ENCODE data around the gene KIF26B.
"Not testable (repeated sequence)": the region's sequence is repeated elsewhere in the genome, so short reads cannot be mapped to it uniquely, and the experiment has no call there.

KIF26B gene

DNA sequence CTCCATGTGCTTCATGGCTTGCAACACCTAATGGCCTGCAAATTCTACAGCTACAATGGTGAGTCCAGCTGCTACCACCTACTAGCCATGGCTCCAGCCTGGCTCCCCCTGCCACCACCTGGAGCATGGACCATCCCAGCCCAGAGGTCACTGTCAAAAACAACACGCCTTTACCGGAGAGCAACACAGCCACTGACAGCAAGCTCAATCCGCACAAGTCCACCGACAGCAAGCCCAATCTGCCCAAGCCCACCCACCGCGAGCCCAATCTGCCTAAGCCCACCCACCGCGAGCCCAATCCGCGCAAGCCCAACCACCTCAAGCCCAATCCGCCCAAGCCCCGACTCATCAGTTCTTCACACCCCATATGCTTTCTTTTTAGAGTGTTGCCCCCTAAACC, 128.2 kb downstream of the KIF26B start:
- DNase-seq (ENCODE audit: low spot score), result no peak

DNA sequence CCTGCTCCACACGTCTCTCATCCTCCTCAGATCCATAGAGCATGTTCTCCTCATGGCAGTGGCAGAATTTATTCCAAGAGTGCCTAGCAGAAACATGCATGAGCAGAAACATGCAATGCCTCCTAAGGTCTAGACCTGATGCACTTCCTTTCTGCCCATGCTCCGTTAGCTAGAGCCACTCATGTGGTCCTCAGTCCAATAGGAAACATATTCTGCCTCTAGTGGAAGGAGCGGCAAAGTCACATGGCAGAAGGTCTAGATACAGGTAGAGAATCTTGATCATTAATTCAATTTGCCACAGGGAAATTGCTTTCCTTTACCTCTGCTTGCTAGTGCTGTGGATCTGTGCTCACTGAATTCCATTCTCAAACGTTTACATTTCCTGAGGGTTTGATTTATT, 130.4 kb downstream of the KIF26B start:
- no peak for DNase-seq (ENCODE audit: low spot score)

DNA sequence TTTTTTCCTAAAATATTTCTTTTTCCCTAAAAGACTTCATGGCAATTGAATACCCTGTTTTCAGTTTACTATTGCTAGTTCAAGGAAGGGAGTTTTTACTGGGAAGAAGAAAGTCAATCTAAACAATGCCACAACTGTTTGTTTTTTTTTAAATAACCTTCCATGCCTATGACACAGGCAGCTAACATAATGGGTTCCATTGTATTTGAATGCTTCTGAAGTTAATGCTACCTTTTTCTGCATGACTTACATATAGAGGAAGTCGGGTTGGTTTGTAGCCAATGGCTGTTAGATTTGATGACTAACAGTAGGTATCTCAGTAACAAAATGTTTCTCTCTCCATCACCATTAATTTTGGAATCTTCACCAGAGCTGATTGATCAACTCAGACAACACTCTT, 134.0 kb downstream of the KIF26B start:
- DNase-seq (ENCODE audit: low spot score), result no peak

DNA sequence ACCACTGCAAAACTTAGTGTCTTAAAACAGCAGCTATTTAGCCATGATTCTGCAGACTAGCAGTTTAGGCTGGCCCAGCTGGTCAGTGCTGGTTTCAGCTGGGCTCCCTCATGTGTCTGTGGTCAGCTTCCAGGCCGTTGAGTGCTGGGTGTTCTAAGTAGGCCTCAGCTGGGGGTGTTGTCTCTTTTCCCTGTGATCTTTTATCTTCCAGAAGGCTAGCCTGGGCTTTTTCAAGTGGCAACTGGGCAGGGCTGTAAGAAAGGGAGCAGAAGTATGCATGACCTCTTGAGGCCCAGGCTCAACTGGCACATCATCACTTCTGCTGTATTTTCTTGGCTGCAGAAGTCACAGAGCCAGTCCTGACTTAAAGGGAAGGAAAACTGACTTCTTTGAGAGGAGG, 136.1 kb downstream of the KIF26B start:
- no peak for DNase-seq (ENCODE audit: low spot score)

DNA sequence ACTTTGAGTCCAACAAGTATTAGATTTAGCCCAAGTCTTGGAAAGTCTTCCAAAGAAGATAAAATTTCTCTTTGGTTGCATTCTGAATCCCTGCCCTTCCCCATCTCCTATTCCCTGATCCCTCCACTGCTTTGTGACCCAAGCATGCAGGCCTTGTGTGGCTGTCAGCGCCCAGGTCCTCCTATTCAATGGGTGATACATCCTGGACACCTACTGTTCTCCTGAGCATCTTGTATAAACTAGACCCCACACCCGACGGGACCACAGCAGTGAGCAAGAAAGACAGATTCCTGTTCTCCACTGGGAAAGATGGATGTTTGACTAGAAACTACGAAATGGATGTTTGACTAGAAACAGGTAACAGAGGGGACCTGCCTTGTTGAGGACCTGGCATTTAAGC, 136.6 kb downstream of the KIF26B start:
- DNase-seq (ENCODE audit: low spot score), result no peak

DNA sequence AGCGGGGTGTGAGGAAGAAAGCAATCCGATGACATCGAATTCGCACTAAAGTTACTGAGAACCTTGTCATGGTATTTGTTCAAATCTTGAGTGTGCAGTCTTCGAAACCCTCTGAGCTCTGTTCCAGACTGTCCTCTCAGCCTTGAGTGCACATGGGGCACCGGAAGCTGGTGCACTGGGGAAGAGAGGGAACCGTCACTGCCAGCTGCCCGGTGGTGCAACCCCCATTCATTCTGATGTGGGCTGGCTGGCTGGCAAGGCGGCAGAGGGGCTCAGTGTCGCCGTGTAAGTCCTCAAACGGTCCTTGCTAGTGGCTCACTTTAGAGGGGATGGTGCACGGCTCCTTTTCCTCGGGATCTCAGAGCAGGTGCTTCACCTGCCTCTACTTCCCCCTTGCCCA, 137.4 kb downstream of the KIF26B start:
- no peak for DNase-seq (ENCODE audit: low spot score)

DNA sequence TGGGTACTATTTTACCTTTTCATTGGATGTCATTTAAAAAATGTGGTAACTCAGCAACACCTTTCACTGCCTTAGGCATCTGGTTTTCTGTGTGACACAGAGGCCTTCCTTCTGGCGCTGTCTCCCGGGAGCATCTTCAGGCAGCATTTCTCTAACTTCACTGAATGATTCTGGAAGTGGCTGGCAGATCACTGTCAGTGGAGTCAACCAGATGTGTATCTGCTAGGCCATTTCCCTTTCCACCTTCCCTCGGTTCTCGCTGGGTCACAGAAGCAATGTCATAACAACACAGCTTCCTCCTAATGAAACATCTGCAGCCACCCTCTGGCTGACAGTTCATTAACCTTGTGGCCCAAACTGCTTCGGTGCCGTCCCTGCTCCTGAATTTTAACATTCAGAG, 137.8 kb downstream of the KIF26B start:
- DNase-seq (ENCODE audit: low spot score), result no peak

DNA sequence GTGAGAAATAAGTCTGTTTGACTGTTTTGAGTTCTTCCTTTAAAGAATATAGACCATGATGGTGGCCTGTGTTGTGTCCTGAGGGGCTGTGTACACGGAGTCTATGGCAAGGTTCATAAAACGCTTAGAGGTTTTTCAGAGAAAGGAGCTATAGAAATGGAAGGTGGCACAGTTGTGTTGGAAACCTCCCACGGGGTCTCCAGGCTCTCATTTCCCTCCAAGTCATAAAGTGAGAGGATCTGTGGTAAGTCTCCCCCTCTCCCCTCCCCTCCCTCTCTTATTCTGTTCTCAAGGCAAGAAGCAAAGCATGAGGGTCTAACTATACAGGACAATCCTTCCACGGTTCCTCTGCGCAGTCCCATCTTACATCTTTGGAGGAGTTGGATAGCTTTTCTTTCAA, 139.2 kb downstream of the KIF26B start:
- no peak for DNase-seq (ENCODE audit: low spot score)

DNA sequence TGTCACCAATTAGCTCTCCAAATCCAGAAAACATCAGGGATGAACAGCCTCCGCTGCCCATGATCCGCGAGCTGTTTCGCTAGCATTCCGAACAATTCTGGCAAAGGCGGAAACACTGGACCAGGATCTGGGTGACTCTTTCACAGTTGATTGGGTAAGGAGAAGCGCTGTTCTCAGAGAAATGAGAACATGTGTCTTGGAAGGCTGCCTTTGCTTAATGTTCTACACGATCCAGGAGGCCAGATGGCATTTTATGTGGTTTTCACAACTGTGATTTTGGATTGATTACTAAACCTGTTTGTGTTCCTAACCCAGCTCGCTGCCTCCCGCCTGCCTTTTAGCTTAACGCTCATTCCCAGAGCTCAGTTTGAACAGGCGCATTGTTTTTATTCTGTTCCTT, 144.0 kb downstream of the KIF26B start:
- no peak for DNase-seq (ENCODE audit: low spot score)

DNA sequence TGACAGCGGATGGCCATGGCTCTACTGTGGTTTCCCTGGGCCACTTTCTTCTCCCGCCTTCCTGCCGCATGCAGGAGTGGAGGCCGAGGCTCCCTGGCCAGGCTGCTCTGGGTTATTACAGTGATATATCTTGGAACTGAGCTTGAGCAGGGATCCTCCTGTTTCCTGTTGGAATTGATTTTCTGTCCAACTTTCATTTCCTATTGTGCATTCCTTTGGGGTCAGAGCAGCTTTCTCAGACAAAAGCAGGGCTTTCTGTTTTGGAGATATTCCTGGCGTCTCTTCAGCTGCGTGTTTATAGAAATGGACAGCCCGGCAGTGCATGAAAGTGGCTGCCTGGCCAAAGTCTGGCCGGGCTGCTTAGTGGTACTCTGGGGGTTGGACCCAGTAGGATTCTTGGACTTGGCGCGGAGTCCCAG, 146.4 kb downstream of the KIF26B start:
- no peak for DNase-seq (ENCODE audit: low spot score)

DNA sequence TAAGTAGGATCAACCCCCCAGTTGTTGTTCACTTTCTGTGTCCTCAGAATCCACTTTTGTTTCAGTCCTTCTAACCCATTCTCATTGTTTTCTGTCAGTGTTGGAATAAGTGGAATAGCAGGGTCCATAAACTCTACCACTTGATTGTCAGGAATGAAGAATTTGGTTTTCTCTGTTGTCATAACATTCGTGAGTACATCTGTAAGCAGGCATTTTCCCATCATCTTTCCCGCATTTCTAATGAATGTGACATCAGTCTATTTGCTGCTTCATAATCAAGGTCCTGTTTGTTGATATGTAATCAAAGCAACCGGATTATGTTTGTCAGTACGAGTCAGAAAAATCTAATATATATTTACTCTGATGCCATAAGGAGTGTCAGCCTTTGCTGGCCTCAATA, 147.1 kb downstream of the KIF26B start:
- no peak for DNase-seq (ENCODE audit: low spot score)

DNA sequence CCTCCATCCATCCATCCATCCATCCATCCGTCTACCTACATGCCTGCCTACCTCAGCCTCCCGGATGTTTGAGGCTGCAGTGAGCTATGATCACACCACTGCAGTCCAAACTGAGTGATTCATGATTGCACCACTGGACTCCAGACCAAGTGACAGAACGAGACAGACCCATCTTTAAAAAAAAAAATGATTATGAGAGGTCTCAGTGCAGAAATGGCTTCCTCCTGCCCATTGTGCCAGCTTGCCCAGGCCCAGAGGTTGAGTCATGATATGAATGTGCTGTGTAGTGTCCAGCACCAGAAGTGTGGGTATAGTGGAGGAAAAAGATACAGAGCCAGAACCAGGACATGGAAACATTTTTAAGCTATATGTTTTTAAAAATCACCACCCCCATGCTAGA, 149.9 kb downstream of the KIF26B start:
- no peak for DNase-seq (ENCODE audit: low spot score)

DNA sequence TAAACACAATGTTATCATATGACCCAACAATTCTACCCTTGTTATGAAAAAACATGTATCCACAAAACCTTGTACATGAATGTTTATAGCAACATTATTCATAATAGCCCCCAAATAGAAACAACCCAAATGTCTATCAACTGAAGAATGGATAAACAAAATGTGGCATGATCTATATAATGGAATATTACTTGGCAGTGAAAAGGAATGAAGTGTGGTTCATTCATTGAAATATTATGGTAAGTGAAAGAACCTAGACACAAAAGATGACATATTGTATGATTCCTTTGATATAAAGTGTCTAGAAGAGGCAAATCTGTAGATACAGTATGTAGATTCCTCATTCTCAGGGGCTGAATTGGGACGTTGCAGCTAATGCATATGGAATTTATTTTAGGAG, 151.2 kb downstream of the KIF26B start:
- DNase-seq (ENCODE audit: low spot score), result no peak

DNA sequence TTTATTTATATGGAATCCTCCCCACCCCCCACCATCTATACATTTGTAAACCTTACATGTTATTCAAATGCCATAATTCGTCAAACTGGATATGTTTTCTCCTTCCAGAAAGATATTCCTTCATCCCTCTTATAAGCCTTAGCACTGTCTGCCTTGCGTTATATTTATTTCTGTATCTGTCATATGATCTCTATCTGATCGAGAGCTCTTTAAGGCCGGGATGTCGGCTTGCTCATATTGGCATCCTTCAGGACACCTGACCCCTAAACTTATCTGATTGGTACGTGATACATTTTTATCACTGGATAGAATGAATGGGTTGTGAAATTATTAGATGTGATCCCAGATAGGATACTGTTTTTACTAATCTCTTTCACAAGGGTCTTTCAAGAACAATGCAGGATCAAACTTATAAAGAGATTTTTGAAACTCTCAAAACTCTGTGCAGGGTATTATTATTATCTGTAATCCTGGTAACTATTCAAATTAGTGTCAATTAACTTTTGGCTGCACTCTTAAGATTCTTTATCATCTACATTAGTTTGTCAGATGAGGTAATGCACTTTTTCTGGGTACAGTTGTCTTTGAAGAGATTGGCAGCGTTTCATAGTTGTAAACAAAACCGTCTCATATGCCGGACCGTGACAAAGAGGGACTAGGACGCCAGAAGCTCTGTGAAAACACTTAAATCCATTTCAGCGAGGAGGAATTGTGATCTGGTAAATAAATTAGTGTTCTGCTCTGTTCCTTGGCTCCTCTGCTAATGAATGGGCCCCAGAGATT, 152.0 kb downstream of the KIF26B start:
- no peak for DNase-seq (ENCODE audit: low spot score)

DNA sequence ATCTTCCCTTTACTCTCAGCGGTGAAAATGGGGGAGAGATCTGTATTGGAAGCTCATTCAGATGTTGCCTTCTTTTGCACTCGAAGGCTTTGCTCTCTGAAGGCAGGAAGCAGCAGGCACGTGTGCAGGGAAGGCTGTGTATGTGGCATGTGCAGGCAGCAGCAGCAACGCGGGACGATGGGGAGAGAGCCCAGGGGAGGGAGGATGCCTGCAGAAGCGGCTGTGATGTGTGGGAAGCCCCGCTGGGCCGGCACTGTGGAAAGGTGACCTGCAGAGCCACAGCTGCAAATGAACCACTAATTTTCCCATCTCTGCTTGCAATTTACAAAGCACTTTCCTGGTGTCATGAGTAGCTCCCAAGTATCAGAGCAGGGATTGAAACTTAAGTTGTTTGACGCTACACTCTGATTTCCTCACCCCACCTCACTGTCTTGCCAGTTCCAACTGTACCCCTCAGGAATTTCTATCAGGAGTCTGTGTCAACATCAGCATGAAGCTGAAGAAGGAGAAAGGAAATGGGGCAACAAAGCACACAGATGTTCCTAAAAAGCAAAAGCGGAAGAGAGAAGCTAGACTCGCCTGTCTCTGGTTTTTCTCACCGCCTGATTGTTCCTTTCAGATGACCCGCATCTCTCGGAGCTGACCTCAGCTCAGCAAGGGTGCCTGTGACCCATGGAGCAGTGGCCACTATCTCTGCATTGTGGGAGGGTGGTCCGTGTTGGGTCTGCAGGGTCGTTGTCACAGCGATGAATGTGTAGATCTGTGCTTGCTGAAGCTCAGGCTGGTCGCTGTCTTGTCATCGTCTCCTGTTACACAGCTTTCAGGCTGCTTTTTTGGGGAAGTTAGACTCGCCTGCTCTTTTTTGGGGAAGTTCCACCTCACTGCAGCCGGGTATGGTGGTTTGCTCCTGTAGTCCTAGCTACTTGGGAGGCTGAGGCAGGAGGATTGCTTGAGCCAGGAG, 156.1 kb downstream of the KIF26B start:
- peak; percentile 11 for DNase-seq (ENCODE audit: low spot score)

DNA sequence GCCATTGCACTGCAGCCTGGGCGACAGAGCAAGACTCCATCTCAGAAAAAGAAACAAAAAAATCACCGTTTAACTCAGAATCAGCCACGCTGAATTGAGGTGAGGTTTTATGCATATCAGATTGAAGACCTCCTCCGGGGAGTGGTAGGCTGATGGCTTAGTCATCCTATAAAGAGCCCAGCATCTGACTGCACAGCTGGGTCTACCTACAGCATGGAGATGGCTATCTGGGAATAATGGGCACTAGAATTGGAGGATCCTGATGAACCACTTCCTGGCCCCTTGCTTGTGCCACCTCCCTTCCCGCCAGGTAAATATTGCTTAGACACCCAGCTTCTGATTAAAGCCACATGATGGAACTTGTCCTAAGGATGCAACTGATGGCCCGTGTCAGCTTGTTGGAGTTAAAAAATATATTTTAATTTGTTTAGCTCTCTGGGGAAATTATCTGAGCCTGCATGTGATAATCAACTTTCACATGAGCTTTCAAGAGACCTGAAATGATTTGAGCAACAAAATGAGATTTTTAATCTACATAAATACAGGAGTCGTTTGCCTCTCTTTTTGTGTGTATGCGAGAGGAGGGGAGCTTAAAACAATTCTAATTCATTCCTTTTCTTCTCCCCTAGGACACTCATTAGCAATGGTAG, 157.2 kb downstream of the KIF26B start:
- DNase-seq (ENCODE audit: low spot score), result no peak

DNA sequence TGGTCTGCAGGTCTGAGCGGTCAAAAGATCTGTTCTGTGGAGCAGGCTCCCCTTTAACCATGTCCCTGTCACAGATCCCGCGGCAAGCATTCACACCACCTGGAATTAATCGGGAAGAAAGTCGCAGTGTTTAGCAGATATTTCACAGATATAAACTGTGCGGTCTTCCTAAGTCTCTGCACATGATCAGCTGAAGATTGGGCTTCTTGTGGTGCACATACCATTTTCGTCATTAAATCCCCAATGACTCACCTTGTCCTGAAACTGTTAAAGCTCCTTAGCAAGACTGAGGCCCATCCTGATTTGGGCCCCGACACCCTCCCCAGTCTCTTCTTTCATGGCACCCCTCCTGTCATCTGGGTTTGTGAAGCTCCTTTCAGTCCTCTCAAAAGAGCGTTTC, 158.8 kb downstream of the KIF26B start:
- no peak for DNase-seq (ENCODE audit: low spot score)

DNA sequence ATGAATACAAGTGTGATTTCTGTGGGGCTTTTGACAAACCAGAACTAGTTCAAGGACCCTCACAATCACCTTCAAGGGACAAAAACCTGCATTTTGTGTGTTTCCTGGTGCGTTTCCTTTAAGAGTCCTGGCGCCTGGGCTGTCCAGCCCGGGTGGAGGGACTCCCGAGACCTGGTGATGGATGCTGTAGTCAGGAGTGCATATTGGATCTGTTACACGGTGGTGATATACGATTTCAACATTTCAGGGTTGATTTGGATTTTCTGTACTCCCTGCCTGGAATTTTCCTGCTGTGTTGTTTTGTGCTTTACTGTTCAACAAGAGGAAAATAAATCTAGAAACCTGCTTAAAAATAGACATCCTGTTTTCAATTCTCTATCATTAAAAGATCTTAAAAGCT, 162.0 kb downstream of the KIF26B start:
- DNase-seq (ENCODE audit: low spot score), result no peak

DNA sequence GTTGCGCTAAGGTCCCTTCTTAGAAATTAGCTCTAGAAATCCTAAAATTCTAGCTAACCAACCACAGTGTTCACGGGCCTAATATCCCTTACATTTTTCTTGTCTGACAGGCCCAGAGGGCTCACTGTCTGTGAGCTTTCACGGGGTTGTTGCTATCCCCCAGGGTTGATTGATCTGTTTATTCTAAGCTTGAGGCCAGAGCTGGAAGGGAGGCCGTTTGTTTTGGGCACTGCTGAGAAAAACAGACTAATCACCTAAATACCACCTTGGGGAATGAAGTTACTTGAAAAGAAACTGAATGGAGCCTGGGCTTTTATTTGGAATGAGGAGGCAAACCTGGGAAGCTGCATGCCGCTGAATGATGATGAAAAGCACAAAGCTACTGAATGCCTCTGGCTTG, 162.4 kb downstream of the KIF26B start:
- no peak for DNase-seq (ENCODE audit: low spot score)

DNA sequence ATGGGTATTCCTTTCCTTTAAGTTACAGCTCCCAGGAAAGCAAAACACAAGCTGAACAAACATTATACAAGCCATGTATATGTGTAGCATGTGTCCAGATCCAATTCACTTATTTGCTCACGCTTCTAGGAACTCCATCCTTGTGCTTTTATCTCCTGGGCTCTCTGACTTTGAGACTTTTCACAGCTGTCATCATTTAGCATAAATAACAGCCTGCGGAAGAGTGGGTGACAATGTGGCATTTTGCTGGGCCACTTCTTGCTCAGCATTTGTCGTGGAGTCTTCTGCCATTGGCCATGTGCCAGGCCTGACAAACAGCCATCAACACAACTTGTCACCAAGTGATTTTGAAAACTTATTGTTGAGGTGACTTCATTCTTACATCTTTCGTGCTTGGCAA, 164.3 kb downstream of the KIF26B start:
- DNase-seq (ENCODE audit: low spot score), result no peak

DNA sequence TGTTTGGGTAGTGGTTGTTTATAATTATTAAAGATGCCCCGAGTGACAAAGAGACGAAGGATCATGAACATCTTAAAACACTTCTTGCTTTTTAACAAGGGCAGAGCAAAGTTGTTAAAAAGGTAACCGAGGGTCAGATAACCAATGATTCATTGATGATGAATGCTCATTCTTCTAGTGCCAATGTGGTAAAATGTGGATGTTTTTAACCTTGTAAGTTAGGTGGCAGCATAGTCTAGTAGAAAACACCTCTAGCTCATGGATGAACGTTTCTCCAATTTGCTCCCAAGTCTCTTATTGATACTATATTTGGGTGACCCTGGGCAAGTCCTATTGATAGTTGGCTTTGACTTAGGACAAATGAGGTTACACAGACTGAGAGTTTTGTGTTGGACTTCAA, 167.9 kb downstream of the KIF26B start:
- DNase-seq (ENCODE audit: low spot score), result no peak

DNA sequence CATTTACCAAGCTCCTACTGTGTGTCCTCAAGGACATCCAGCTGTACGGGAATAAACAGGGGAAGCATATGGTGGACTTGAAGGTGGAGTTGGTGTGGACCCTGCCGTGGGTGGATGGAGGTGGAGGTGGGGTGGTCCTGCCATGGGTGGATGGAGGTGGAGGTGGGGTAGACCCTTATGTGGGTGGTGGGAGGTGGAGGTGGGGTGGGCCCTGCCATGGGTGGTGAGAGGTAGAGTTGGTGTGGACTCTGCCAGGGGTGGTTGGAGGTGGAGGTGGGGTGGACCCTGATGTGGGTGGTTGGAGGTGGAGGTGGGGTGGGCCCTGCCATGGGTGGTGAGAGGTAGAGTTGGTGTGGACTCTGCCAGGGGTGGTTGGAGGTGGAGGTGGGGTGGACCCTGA, 169.0 kb downstream of the KIF26B start:
- DNase-seq (ENCODE audit: low spot score), result not testable (repeated sequence)

All from NAMALWA (cell line).